ENCODE data around the gene KDM2A. TPM values are rescaled to one million over a fixed set of nuclear protein-coding genes. Genes with fewer than 3 reads are reported as not detected.

Gene KDM2A
- total RNA-seq, 1 experiment from 2014 or later = 50.4 TPM

- no peak for TF ChIP-seq FOSL1 (IDR thresholded peaks at IDR 0.05; ENCODE audit: low read depth)
- no peak for TF ChIP-seq ATF3 (IDR thresholded peaks at IDR 0.05)
- no peak for TF ChIP-seq SIN3A (IDR thresholded peaks at IDR 0.05; ENCODE audit: low read depth)
- TF ChIP-seq REST (IDR thresholded peaks at IDR 0.05; ENCODE audit: low read depth) = no peak
These were observed 185.5 kb downstream of the KDM2A start (continued) for GRCh38 chr11:67304511-67305113.

GRCh38 chr11:67306769-67307544 lies 187.9 kb downstream of the KDM2A start:
- H3K36me3 ChIP-seq (ENCODE audit: control insufficient read depth in 1 of 2, insufficient read depth in 2 of 2, low read length in 2 of 2) = peaks cover 0 to 9% of the 10 kb centered on the region in 2 experiments; a peak in 3 of 4 replicates
- H3K4me3 ChIP-seq (replicated peaks in 1 of 2; ENCODE audit: low read depth in 1 of 2, low read length in 2 of 2) = no peak overlapping the region
- no peak for ATAC-seq
- H3K4me2 ChIP-seq (ENCODE audit: low read length) = no peak overlapping the region
- ChIA-PET RAD21 (ENCODE audit: low non-redundant PET in 1 of 2, low total read pairs in 2 of 2, uncharacterized antibody in 2 of 2, unreplicated experiment in 2 of 2) (no interaction called here), POLR2A (no interaction called here), CTCF (no interaction called here)
- no TSS peak for BruUV-seq (replicated peaks)
- H3K9me2 ChIP-seq (ENCODE audit: insufficient read depth) = no peaks in the 10 kb centered on the region
- DNase-seq (ENCODE audit: low read depth, low spot score) = no peak
- H3K9ac ChIP-seq (ENCODE audit: low read length) = no peak overlapping the region
- no peak overlapping the region for H3K27ac ChIP-seq (ENCODE audit: low read depth, low read length)
- TF ChIP-seq CEBPB (IDR thresholded peaks at IDR 0.05; ENCODE audit: low read depth) (no peak), MAX (IDR thresholded peaks at IDR 0.05) (no peak), CBX3 (IDR thresholded peaks at IDR 0.05; ENCODE audit: low read depth) (no peak), TCF7L2 (IDR thresholded peaks at IDR 0.05; ENCODE audit: borderline replicate concordance, extremely low read depth, insufficient read depth, insufficient read length) (no peak)
- no peak overlapping the region for H2AFZ ChIP-seq (ENCODE audit: low read depth, low read length, poor library complexity, severe bottlenecking)
- peaks cover 21 to 32% of the 10 kb centered on the region in 2 experiments for H3K4me1 ChIP-seq (ENCODE audit: control insufficient read depth in 1 of 2, insufficient read depth in 2 of 2, low read length in 2 of 2)
- H3K9me3 ChIP-seq (ENCODE audit: control insufficient read depth in 1 of 2, insufficient read depth in 1 of 2, low read depth in 1 of 2, low read length in 2 of 2) = no peaks in the 10 kb centered on the region
- H4K20me1 ChIP-seq (ENCODE audit: insufficient read depth) = no peaks in the 10 kb centered on the region
- peaks cover 10% of the 10 kb centered on the region for H3K79me2 ChIP-seq (ENCODE audit: insufficient read depth, low read length)
- intact Hi-C loops (cut with micrococcal nuclease) = no loop called here
- H3K27me3 ChIP-seq (ENCODE audit: insufficient read depth, low read length) = no peaks in the 10 kb centered on the region

All from HCT116 (cell line).